GM12892 (cell line): Measurements from ENCODE around the gene CCDC158. TPM values are rescaled to one million over a fixed set of nuclear protein-coding genes. Genes with fewer than 3 reads are reported as not detected.
"Not testable (repeated sequence)": the region's sequence is repeated elsewhere in the genome, so short reads cannot be mapped to it uniquely, and the experiment has no call there.

ENCODE experiments used
- DNase-seq: peaks from one replicate; pipeline ENCODE4 v3.0.0; 2011; ENCODE audit not compliant: insufficient read length
- FAIRE-seq: peaks from 2 replicates; lab custom pipeline; 2011; peaks lifted over from hg19 to GRCh38; lab: Jason Lieb, UNC
- POLR2A ChIP-seq: IDR thresholded peaks from 2 replicates; pipeline ENCODE4 v1.6.1; 2011; ENCODE audit warnings: low read depth, low read length, control low read depth
- POLR2AphosphoS5 ChIP-seq: IDR thresholded peaks from 2 replicates; pipeline ENCODE4 v1.6.1; 2011; ENCODE audit warnings: low read depth, low read length, control low read depth
- TAF1 ChIP-seq: IDR thresholded peaks from 2 replicates; pipeline ENCODE4 v1.6.1; 2011; ENCODE audit warnings: low read depth, mild to moderate bottlenecking, control low read depth, low read length, borderline replicate concordance
- polyA plus RNA-seq: library from polyadenylated mRNA; unstranded; fragments of >200 nt; gene quantifications from one replicate; pipeline ENCODE4 v1.2.1, GENCODE V29; 2012; ENCODE audit warnings: missing spikeins, inconsistent platforms; ENCODE audit not compliant: missing spikeins

Gene CCDC158
- not detected for polyA plus RNA-seq

- TF ChIP-seq POLR2A (no peak), TAF1 (no peak)
- DNase-seq: no peak
- no peak for FAIRE-seq
These were observed at the start of gene CCDC158 for GRCh38 chr4:76420762-76421581. TSS of gene CCDC158 (minus strand) at chr4:76421141. CDS start at chr4:76403207, 17,934 bp downstream.

GRCh38 chr4:76470532-76470931, 49.6 kb upstream of the CCDC158 start:
- TF ChIP-seq POLR2AphosphoS5 (no peak), POLR2A (no peak), TAF1 (no peak)

GRCh38 chr4:76470064-76470463, 49.1 kb upstream of the CCDC158 start:
- no peak for FAIRE-seq
- no peak for DNase-seq
- TF ChIP-seq POLR2A: no peak
- no peak for TF ChIP-seq TAF1

More at GRCh38 chr4:76470532-76470931, 49.6 kb upstream of the CCDC158 start:
- no peak for FAIRE-seq
- no peak for DNase-seq

GRCh38 chr4:76463568-76463967, 42.6 kb upstream of the CCDC158 start:
- FAIRE-seq: no peak
- DNase-seq: no peak
- TF ChIP-seq POLR2AphosphoS5 (no peak), TAF1 (no peak), POLR2A (no peak)

- DNase-seq: no peak
- FAIRE-seq: no peak
- TF ChIP-seq POLR2A (no peak), TAF1 (no peak), POLR2AphosphoS5 (no peak)
These were observed 38.4 kb upstream of the CCDC158 start for GRCh38 chr4:76459291-76459723.

GRCh38 chr4:76458825-76459224, 37.9 kb upstream of the CCDC158 start:
- no peak for DNase-seq
- no peak for FAIRE-seq
- no peak for TF ChIP-seq POLR2AphosphoS5
- no peak for TF ChIP-seq TAF1
- TF ChIP-seq POLR2A: no peak

- TF ChIP-seq TAF1 (no peak), POLR2A (no peak), POLR2AphosphoS5 (no peak)
These were observed 37.4 kb upstream of the CCDC158 start for GRCh38 chr4:76458297-76458696.

GRCh38 chr4:76457885-76458284, 36.9 kb upstream of the CCDC158 start:
- FAIRE-seq: no peak
- no peak for TF ChIP-seq TAF1
- no peak for TF ChIP-seq POLR2AphosphoS5
- TF ChIP-seq POLR2A: no peak
- no peak for DNase-seq

More at GRCh38 chr4:76458297-76458696, 37.4 kb upstream of the CCDC158 start:
- FAIRE-seq (no peak), DNase-seq (no peak)

- not testable (repeated sequence) for FAIRE-seq, DNase-seq
These were observed 33.1 kb upstream of the CCDC158 start for GRCh38 chr4:76454073-76454472.

- DNase-seq: no peak
- no peak for FAIRE-seq
- no peak for TF ChIP-seq POLR2AphosphoS5
- no peak for TF ChIP-seq TAF1
- no peak for TF ChIP-seq POLR2A
These were observed 32.3 kb upstream of the CCDC158 start for GRCh38 chr4:76453232-76453631.

GRCh38 chr4:76449833-76450232, 28.9 kb upstream of the CCDC158 start:
- TF ChIP-seq TAF1 (no peak), POLR2A (no peak), POLR2AphosphoS5 (no peak)
- FAIRE-seq (no peak), DNase-seq (no peak)

- TF ChIP-seq TAF1: no peak
- TF ChIP-seq POLR2A: no peak
- TF ChIP-seq POLR2AphosphoS5: no peak
- DNase-seq (no peak), FAIRE-seq (no peak)
These were observed 28.4 kb upstream of the CCDC158 start for GRCh38 chr4:76449362-76449767.
